Measurements from ENCODE around the gene AVPI1.
"Not testable (repeated sequence)": the region's sequence is repeated elsewhere in the genome, so short reads cannot be mapped to it uniquely, and the experiment has no call there.

AVPI1 gene

DNA sequence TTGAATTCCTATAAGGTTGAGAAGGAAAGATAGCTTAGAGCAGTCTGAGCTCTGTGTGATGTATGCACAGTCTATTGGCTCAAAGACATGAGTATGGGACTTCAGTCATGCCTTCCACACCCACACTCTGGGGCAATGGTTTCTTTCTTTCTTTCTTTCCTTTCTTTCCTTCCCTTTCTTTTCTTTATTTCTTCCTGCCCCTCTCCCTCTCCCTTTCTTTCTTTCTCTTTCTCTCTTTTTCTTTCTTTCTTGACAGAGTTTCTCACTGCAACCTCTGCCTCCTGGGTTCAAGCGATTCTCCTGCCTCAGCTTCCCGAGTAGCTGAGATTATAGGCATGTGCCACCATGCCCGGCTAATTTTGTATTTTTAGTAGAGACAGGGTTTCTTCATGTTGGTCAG lies 48.0 kb downstream of the AVPI1 start:
- DNase-seq: not testable (repeated sequence)

GRCh38 chr10:97635577-97635976 lies 51.5 kb downstream of the AVPI1 start:
- DNase-seq: no peak

DNA sequence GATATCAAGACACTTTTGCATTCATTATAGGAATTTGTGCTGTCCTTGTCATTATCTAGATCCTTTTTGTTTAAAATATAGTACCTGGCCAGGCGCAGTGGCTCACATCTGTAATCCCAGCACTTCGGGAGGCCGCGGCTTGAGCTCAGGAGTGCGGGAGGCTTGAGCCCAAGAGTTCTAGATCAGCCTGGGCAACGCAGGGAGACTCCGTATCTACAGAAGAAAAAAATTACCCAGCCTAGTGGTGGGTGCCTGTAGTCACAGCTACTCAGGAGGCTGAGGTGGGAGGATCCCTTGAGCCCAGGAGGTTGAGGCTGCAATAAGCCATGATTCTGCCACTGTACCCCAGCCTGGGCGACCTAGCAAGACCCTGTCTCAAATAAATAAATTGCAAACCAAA lies 53.1 kb downstream of the AVPI1 start:
- no peak for DNase-seq

- peak; percentile 50 to 82 for DNase-seq
These were observed 53.8 kb downstream of the AVPI1 start, which contains the start of gene MORN4 for GRCh38 chr10:97632949-97633884. TSS of gene MORN4 (minus strand) at chr10:97633500. CDS start at chr10:97619653, 13,847 bp downstream.

DNA sequence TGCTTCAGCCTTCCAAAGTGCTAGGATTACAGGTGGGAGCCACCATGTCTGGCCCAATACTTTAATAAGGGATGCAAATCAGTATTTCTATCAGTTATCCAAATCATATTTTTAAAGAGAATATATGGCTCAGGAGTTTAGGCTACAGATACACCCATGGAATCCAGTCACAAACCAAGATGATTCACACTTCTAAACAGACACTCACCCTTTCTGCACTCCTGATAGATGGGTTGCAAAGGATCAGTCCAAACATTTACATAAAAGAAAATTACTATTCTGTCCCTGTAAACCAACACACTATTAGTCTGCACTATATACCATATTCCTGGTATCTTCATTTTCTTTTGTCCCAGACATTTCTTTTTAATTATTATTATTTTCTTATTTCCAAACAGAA lies 55.9 kb downstream of the AVPI1 start:
- no peak for DNase-seq

- DNase-seq: no peak
These were observed 57.8 kb downstream of the AVPI1 start for GRCh38 chr10:97629289-97629688.

- DNase-seq: no peak
These were observed 58.8 kb downstream of the AVPI1 start for GRCh38 chr10:97628228-97628627.

DNA sequence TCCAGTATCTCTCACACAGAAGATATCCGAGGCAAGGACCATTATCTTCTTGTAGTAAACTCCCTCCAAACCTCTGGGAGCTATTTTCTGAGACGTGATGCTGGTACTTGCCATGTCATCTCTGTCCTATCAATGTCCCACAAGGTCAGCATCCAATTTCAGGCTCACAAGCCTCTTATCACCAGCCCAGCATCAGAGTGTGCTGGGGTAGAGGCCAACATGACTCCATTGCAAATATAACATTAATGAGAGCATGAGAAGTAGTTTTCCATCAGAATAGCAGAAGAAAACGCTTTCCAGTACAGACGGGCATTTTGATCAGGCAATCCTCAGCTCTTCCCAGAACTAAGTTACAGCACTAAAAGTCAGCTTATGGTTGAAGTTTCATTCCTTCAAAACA lies 59.3 kb downstream of the AVPI1 start:
- no peak for DNase-seq
